ENCODE results near the gene ZNF142.

GRCh38 chr2:218664653-218665052 is 5.2 kb upstream of the ZNF142 start:
- TF ChIP-seq ZNF592 (IDR thresholded peaks at IDR 0.05) (no peak), RFX5 (IDR thresholded peaks at IDR 0.05; ENCODE audit: low read depth, low read length) (no peak)
- TF ChIP-seq, protein P1, sequence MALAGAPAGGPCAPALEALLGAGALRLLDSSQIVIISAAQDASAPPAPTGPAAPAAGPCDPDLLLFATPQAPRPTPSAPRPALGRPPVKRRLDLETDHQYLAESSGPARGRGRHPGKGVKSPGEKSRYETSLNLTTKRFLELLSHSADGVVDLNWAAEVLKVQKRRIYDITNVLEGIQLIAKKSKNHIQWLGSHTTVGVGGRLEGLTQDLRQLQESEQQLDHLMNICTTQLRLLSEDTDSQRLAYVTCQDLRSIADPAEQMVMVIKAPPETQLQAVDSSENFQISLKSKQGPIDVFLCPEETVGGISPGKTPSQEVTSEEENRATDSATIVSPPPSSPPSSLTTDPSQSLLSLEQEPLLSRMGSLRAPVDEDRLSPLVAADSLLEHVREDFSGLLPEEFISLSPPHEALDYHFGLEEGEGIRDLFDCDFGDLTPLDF (CRISPR knock-in tag; IDR thresholded peaks at IDR 0.05) = no peak

Data from K562 (cell line).